GM12874 (cell line): ENCODE data around the gene ATP2B2.

Source experiments
- CTCF ChIP-seq: IDR thresholded peaks from 2 replicates; pipeline ENCODE4 v1.5.1; 2011; ENCODE audit warnings: low read depth, mild to moderate bottlenecking, control low read depth, low read length, moderate library complexity; ENCODE audit not compliant: insufficient read depth

ATP2B2 gene

GRCh38 chr3:10331320-10331719 is 174.1 kb downstream of the ATP2B2 start:
- TF ChIP-seq CTCF = no peak

- TF ChIP-seq CTCF = no peak
Measured at GRCh38 chr3:10330319-10330718, 175.1 kb downstream of the ATP2B2 start.

DNA sequence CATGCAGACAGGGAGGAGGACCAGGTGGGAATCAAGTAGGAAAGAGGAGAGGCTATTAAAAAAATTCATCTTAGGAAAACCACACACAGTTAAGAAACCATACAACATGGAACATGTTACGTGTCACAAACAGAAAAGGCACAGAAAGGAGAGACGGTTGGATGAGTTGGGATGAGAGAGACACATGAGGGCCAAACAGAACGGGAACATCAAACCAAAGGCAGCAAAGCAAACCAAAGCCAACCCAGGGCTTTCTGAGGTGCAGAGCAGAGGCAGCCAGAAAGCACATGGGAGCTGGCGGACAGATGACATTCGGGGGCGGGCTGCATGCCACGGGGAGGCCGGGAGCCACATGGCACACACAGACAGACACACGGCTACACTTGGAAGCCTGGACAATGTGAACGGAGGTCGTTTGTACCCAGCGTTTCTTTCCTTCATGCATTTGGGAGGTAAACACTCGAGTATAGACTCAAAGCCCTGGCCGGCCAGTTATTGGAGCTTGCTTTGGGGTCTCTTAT is 175.8 kb downstream of the ATP2B2 start:
- TF ChIP-seq CTCF = no peak

DNA sequence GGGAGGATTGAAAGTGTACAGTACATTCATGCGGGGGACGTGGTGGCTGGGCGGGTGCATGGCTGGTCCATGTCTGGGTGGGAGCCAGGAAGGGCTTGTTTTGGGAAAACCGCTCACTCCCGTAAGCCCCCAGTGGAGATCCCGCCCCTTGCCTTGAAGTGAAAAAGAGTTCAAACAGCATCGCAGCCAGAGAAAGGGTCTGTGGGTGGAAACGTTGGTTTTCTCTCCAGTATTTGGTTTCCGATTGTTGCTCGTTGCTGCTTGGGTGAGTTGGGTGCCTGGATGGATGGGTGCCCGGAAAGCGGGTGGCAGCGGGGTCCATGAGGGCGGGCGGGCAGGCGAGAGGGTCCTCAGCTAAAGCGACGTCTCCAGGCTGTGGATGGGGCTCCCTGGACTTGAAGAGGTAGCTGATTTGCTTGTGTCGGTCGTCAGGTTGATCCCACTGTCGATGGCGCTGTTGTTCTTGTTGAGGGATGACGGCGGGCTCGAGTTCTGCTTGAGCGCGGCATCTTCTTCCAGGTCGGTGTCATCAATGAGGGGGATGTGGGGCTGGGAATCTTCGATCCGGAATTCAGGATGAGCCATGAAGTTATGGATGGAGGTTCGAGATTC is 176.8 kb downstream of the ATP2B2 start:
- no peak for TF ChIP-seq CTCF

- TF ChIP-seq CTCF = no peak
Measured at GRCh38 chr3:10327592-10327991, 177.8 kb downstream of the ATP2B2 start.

- peak; percentile 57 for TF ChIP-seq CTCF
Measured at GRCh38 chr3:10322352-10322710, 183.1 kb downstream of the ATP2B2 start.

DNA sequence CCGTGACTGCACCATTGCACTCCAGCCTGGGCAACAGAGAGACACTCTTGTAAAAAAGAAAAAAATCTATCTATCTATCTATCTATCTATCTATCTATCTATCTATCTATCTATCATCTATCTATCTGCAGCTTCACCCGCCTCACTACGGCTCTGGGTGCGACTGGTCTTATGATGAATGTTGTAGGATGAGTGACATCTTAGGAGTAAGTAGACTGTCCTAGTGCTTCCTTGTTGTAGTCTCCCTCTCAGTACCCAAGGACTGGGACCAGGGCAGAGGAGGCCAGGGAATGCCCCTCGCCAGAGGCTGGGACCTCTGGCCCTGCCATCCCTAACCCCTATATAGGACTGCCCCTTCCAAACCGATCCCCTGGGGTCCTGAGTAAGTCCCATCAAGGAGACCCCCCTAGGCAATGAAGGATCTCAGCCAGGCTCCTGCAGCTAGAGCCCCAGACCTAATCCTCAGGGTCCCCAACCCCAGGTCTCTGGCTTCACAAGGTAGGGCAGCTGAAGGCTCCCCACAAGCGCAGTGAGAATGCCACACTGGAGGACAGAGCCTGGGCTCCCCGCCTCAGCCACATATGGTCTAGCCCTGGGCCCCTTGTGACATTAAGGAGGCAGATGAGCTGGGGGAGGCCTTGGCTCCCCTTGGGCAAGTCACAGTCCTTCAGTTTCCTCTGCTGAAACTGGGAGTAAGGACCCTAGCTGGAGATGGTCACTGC is 183.6 kb downstream of the ATP2B2 start:
- no peak for TF ChIP-seq CTCF
